ENCODE data around the gene OCA2.

The OCA2 gene

GRCh38 chr15:28066231-28066630, 32.9 kb downstream of the OCA2 start:
- no peak overlapping the region for H3K27ac ChIP-seq
- no peak for TF ChIP-seq CTCF (conservative IDR thresholded peaks at IDR 0.05)

GRCh38 chr15:28060005-28060404, 39.1 kb downstream of the OCA2 start:
- TF ChIP-seq CTCF (conservative IDR thresholded peaks at IDR 0.05): no peak
- no peak overlapping the region for H3K27ac ChIP-seq

- no peak overlapping the region for H3K27ac ChIP-seq
- no peak for TF ChIP-seq CTCF (conservative IDR thresholded peaks at IDR 0.05)
Observed at GRCh38 chr15:28058082-28058481, 41.0 kb downstream of the OCA2 start.

GRCh38 chr15:28051955-28052633, 47.0 kb downstream of the OCA2 start:
- H3K27ac ChIP-seq: no peak overlapping the region
- no peak for TF ChIP-seq CTCF (conservative IDR thresholded peaks at IDR 0.05)

- no peak overlapping the region for H3K27ac ChIP-seq
- no peak for TF ChIP-seq CTCF (conservative IDR thresholded peaks at IDR 0.05)
Observed at GRCh38 chr15:28049581-28049980, 49.5 kb downstream of the OCA2 start.

GRCh38 chr15:28047277-28047676, 51.8 kb downstream of the OCA2 start:
- H3K27ac ChIP-seq: no peak overlapping the region
- TF ChIP-seq CTCF (conservative IDR thresholded peaks at IDR 0.05): no peak

- TF ChIP-seq CTCF (conservative IDR thresholded peaks at IDR 0.05): no peak
- H3K27ac ChIP-seq: peak overlapping the region; percentile 43
Observed at GRCh38 chr15:28044121-28044672, 54.9 kb downstream of the OCA2 start.

Data from VCaP (cell line).